GM12878 (cell line): ENCODE measurements around the gene AFF1. TPM values are rescaled to one million over a fixed set of nuclear protein-coding genes. Genes with fewer than 3 reads are reported as not detected.

Experiments
- CHD1 ChIP-seq: IDR thresholded peaks from 2 replicates; pipeline ENCODE4 v1.6.1; 2012; ENCODE audit warnings: low read depth, low read length, improper control_type of control experiment
- CUX1 ChIP-seq: IDR thresholded peaks from 2 replicates; pipeline ENCODE4 v1.6.1; 2012; ENCODE audit warnings: improper control_type of control experiment, low read depth, low read length; ENCODE audit not compliant: insufficient replicate concordance
- DPF2 ChIP-seq: fragments of 450-650 bp; IDR thresholded peaks from 2 replicates; pipeline ENCODE4 v1.6.1; 2017; ENCODE audit warnings: mild to moderate bottlenecking
- EED ChIP-seq: sonication (generic); IDR thresholded peaks from 2 replicates; pipeline ENCODE4 v1.6.1; 2016; ENCODE audit warnings: antibody characterized with exemption, low read depth
- EP300 ChIP-seq, 2 experiments: fragments of 150-350 bp in 1 of 2; IDR thresholded peaks; 2 replicates each; pipeline ENCODE4 v1.6.1; 2011 to 2012; ENCODE audit warnings: low read depth in 2 of 2, low read length in 2 of 2, borderline replicate concordance in 1 of 2, improper control_type of control experiment in 1 of 2, inconsistent platforms in 1 of 2; ENCODE audit not compliant: control insufficient read depth in 1 of 2
- ETV6 ChIP-seq, 2 experiments: fragments of 450-650 bp in 1 of 2; IDR thresholded peaks in 1 of 2; conservative IDR thresholded peaks in 1 of 2; 2 replicates each; pipeline ENCODE4 v1.6.1; 2014; ENCODE audit warnings: antibody characterized with exemption in 1 of 2, borderline replicate concordance in 1 of 2, low read depth in 1 of 2, mild to moderate bottlenecking in 1 of 2, moderate library complexity in 1 of 2
- FOS ChIP-seq: IDR thresholded peaks from 3 replicates; pipeline ENCODE4 v1.6.1; 2011; ENCODE audit warnings: borderline replicate concordance; ENCODE audit not compliant: insufficient read length; ENCODE audit errors: extremely low read depth
- GABPA ChIP-seq: IDR thresholded peaks from 2 replicates; pipeline ENCODE4 v1.6.1; 2014; ENCODE audit warnings: antibody characterized with exemption, low read depth, mild to moderate bottlenecking, inconsistent platforms
- HDGF ChIP-seq: fragments of 450-650 bp; IDR thresholded peaks from 2 replicates; pipeline ENCODE4 v1.6.1; 2016; ENCODE audit warnings: antibody characterized with exemption
- IRF3 ChIP-seq: fragments of 450-650 bp; IDR thresholded peaks from 2 replicates; pipeline ENCODE4 v1.6.1; 2014; ENCODE audit warnings: mild to moderate bottlenecking
- IRF4 ChIP-seq: IDR thresholded peaks from 2 replicates; pipeline ENCODE4 v1.6.1; 2011; ENCODE audit warnings: low read depth, low read length
- PAX8 ChIP-seq: fragments of 450-650 bp; IDR thresholded peaks from 2 replicates; pipeline ENCODE4 v1.6.1; 2017; ENCODE audit warnings: mild to moderate bottlenecking, moderate library complexity
- PBX3 ChIP-seq: IDR thresholded peaks from 2 replicates; pipeline ENCODE4 v1.6.1; 2011; ENCODE audit warnings: mild to moderate bottlenecking, low read depth, low read length, moderate library complexity; ENCODE audit not compliant: insufficient replicate concordance
- POLR2AphosphoS5 ChIP-seq: IDR thresholded peaks from 2 replicates; pipeline ENCODE4 v1.6.1; 2011; ENCODE audit warnings: mild to moderate bottlenecking, low read length, inconsistent platforms
- SREBF1 ChIP-seq: IDR thresholded peaks from 2 replicates; pipeline ENCODE4 v1.6.1; 2012; ENCODE audit warnings: mild to moderate bottlenecking, low read length
- ZNF274 ChIP-seq: IDR thresholded peaks from one replicate; pipeline ENCODE4 v1.8.0; 2011; ENCODE audit not compliant: insufficient read length, insufficient read depth
- polyA plus RNA-seq, 11 experiments: library from polyadenylated mRNA; depleted of rRNA in 4 of 11; unstranded in 6 of 11; stranded (reverse) in 5 of 11; fragments of >200 nt; fragmentation: Nextera tagmentation in 4 of 11; fragmentation: Illumina TruSeq in 1 of 11; extraction: Ambion mirVana in 4 of 11; extraction: Trizol in 1 of 11; gene quantifications; 1 replicate in 1 of 11; 2 replicates in 10 of 11; pipeline versions ENCODE4 v1.2.1 to v1.2.3, GENCODE V29; 2011 to 2016; ENCODE audit warnings: inconsistent platforms in 2 of 11, missing spikeins in 2 of 11, low read depth in 1 of 11
- total RNA-seq, 4 experiments: library from RNA; depleted of rRNA in 3 of 4; stranded (reverse); fragments of >200 nt in 3 of 4; fragmentation: Illumina TruSeq in 1 of 4; extraction: Trizol in 1 of 4; gene quantifications; 2 replicates each; pipeline versions ENCODE4 v1.2.1 to v1.2.3, GENCODE V29; 2013 to 2021
- TF ChIP-seq, protein P1 (sequence below): fragments of 450-650 bp; IDR thresholded peaks from 2 replicates; pipeline ENCODE4 v1.6.1; 2017; ENCODE audit warnings: mild to moderate bottlenecking, moderate library complexity

The AFF1 gene
- total and polyA plus RNA-seq, 10 of the 15 experiments (the other 5 are each of a cell fraction or from before 2014, with no cell fraction given): 3.5 to 56.1 (median 21.5) TPM

- peak; percentile 79 for TF ChIP-seq CUX1
- TF ChIP-seq IRF4: peak; percentile 85
- peak; percentile 19 for TF ChIP-seq PBX3
- no peak for TF ChIP-seq ZNF274
- TF ChIP-seq HDGF: no peak
- TF ChIP-seq EED: peak; percentile 75
- TF ChIP-seq, protein P1, sequence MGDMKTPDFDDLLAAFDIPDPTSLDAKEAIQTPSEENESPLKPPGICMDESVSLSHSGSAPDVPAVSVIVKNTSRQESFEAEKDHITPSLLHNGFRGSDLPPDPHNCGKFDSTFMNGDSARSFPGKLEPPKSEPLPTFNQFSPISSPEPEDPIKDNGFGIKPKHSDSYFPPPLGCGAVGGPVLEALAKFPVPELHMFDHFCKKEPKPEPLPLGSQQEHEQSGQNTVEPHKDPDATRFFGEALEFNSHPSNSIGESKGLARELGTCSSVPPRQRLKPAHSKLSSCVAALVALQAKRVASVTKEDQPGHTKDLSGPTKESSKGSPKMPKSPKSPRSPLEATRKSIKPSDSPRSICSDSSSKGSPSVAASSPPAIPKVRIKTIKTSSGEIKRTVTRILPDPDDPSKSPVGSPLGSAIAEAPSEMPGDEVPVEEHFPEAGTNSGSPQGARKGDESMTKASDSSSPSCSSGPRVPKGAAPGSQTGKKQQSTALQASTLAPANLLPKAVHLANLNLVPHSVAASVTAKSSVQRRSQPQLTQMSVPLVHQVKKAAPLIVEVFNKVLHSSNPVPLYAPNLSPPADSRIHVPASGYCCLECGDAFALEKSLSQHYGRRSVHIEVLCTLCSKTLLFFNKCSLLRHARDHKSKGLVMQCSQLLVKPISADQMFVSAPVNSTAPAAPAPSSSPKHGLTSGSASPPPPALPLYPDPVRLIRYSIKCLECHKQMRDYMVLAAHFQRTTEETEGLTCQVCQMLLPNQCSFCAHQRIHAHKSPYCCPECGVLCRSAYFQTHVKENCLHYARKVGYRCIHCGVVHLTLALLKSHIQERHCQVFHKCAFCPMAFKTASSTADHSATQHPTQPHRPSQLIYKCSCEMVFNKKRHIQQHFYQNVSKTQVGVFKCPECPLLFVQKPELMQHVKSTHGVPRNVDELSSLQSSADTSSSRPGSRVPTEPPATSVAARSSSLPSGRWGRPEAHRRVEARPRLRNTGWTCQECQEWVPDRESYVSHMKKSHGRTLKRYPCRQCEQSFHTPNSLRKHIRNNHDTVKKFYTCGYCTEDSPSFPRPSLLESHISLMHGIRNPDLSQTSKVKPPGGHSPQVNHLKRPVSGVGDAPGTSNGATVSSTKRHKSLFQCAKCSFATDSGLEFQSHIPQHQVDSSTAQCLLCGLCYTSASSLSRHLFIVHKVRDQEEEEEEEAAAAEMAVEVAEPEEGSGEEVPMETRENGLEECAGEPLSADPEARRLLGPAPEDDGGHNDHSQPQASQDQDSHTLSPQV: 0 out of 2 replicates have a peak, but pooled peaks have one; percentile 2
- no peak for TF ChIP-seq SREBF1
- peak; percentile 65 to 67; a peak in 3 of 4 replicates for TF ChIP-seq EP300 (IDR thresholded peaks at IDR 0.05; ENCODE audit: borderline replicate concordance in 1 of 2, control insufficient read depth in 1 of 2, low read depth in 2 of 2, low read length in 2 of 2)
- peak; percentile 70 for TF ChIP-seq DPF2
- no peak for TF ChIP-seq CHD1
- peak; percentile 44; the same call in 1 of the 2 replicates for TF ChIP-seq POLR2AphosphoS5
- TF ChIP-seq IRF3: no peak
- TF ChIP-seq FOS: no peak
- peak in 1 of 2 experiments; percentile 66; a peak in 2 of 4 replicates for TF ChIP-seq ETV6 (conservative IDR thresholded peaks at IDR 0.05 in 1 of 2, IDR thresholded peaks at IDR 0.05 in 1 of 2; ENCODE audit: borderline replicate concordance in 1 of 2, low read depth in 1 of 2)
- 0 out of 2 replicates have a peak, but pooled peaks have one; percentile 44 for TF ChIP-seq PAX8
- TF ChIP-seq GABPA: peak; percentile 50; the same call in 1 of the 2 replicates
Measured at GRCh38 chr4:87073199-87074120, 138.6 kb downstream of the AFF1 start (continued).
